NOMO-1 treated with DMSO at 0.1 percent for 48 hours (cell line): Measurements from ENCODE around the gene ERMARD.

Experiments used
- DNase-seq: peaks from one replicate; lab custom pipeline; 2025; ENCODE audit not compliant: unreplicated experiment; lab: John Stamatoyannopoulos, UW

Gene ERMARD

GRCh38 chr6:169824848-169825557 is 73.6 kb downstream of the ERMARD start:
- no peak for DNase-seq

- no peak for DNase-seq
Observed at GRCh38 chr6:169825558-169826225, 74.3 kb downstream of the ERMARD start.

- DNase-seq = no peak
Observed at GRCh38 chr6:169826697-169827096, 75.3 kb downstream of the ERMARD start.

GRCh38 chr6:169827290-169827717 is 75.9 kb downstream of the ERMARD start:
- no peak for DNase-seq

GRCh38 chr6:169828176-169828575 is 76.8 kb downstream of the ERMARD start:
- no peak for DNase-seq

GRCh38 chr6:169829786-169830185 is 78.4 kb downstream of the ERMARD start:
- no peak for DNase-seq

GRCh38 chr6:169830876-169831275 is 79.5 kb downstream of the ERMARD start:
- DNase-seq = no peak
